Fibroblast of lung (primary cell): ENCODE results near the gene EIF2B5. TPM values are rescaled to one million over a fixed set of nuclear protein-coding genes. Genes with fewer than 3 reads are reported as not detected.

Experiments used
- DNase-seq, 2 donors: peaks; one replicate each; pipeline versions ENCODE4 v3.0.0 to v3.0.0-alpha.2; 2010; ENCODE audit warnings: low read depth in 2 of 2
- H2AFZ ChIP-seq: 2 replicates; pipeline ENCODE4 v1.5.1; 2012; ENCODE audit warnings: low read length, control low read depth, inconsistent platforms
- H3K27ac ChIP-seq: 2 replicates; pipeline ENCODE4 v1.5.1; 2011; ENCODE audit warnings: low read length, control low read depth; ENCODE audit not compliant: insufficient read depth
- H3K27me3 ChIP-seq: 2 replicates; pipeline ENCODE4 v1.5.1; 2011; ENCODE audit warnings: mild to moderate bottlenecking, low read length; ENCODE audit not compliant: control insufficient read depth, insufficient read depth
- H3K36me3 ChIP-seq: 2 replicates; pipeline ENCODE4 v1.5.1; 2011; ENCODE audit warnings: low read length; ENCODE audit not compliant: control insufficient read depth, insufficient read depth
- H3K4me1 ChIP-seq: 2 replicates; pipeline ENCODE4 v1.5.1; 2011; ENCODE audit warnings: low read length; ENCODE audit not compliant: control insufficient read depth, insufficient read depth; ENCODE audit errors: extremely low read depth
- H3K4me2 ChIP-seq: 2 replicates; pipeline ENCODE4 v1.5.1; 2011; ENCODE audit warnings: low read length, control low read depth; ENCODE audit not compliant: insufficient read depth; ENCODE audit errors: extremely low read depth
- H3K4me3 ChIP-seq, 4 experiments: fragments of 200-600 bp in 1 of 4; sonication (generic) in 1 of 4; replicated peaks in 1 of 4; 2 replicates each; pipeline ENCODE4 v1.5.1; 2011 to 2016; ENCODE audit warnings: low read length in 4 of 4, low read depth in 3 of 4, mild to moderate bottlenecking in 3 of 4, control low read depth in 2 of 4, inconsistent platforms in 1 of 4, mixed read lengths in 1 of 4; ENCODE audit not compliant: insufficient read depth in 1 of 4; ENCODE audit errors: control extremely low read depth in 1 of 4
- H3K79me2 ChIP-seq: 2 replicates; pipeline ENCODE4 v1.5.1; 2012; ENCODE audit warnings: mild to moderate bottlenecking, low read length, inconsistent platforms; ENCODE audit not compliant: control insufficient read depth, insufficient read depth
- H3K9ac ChIP-seq: 2 replicates; pipeline ENCODE4 v1.5.1; 2011; ENCODE audit warnings: mild to moderate bottlenecking, low read length, control low read depth; ENCODE audit not compliant: insufficient read depth
- H3K9me3 ChIP-seq: 2 replicates; pipeline ENCODE4 v1.5.1; 2012; ENCODE audit warnings: low read depth, low read length; ENCODE audit not compliant: control insufficient read depth, insufficient read depth
- H4K20me1 ChIP-seq: 2 replicates; pipeline ENCODE4 v1.5.1; 2011; ENCODE audit warnings: low read length; ENCODE audit not compliant: control insufficient read depth, insufficient read depth; ENCODE audit errors: extremely low read depth
- EZH2 ChIP-seq: IDR thresholded peaks from 2 replicates; pipeline ENCODE4 v1.5.1; 2012; ENCODE audit warnings: low read length, control low read depth, mild to moderate bottlenecking; ENCODE audit errors: missing control alignments
- polyA plus RNA-seq, 2 donors: library from polyadenylated mRNA; depleted of rRNA in 1 of 2; stranded (reverse) in 1 of 2; unstranded in 1 of 2; fragments of >200 nt; gene quantifications; 2 replicates each; pipeline ENCODE4 v1.2.1, GENCODE V29; 2011 to 2012; ENCODE audit warnings: missing spikeins in 1 of 2
- total RNA-seq: library from RNA; depleted of rRNA; stranded (reverse); fragments of >200 nt; gene quantifications from 2 replicates; pipeline ENCODE4 v1.2.1, GENCODE V29; 2014
- TF ChIP-seq, protein P1 (sequence below), 2 donors: IDR thresholded peaks in 1 of 2; conservative IDR thresholded peaks in 1 of 2; 1 replicate in 1 of 2; 2 replicates in 1 of 2; pipeline ENCODE4 v1.5.1; 2011 to 2012; ENCODE audit warnings: low read length in 2 of 2, control low read depth in 1 of 2, inconsistent platforms in 1 of 2, low read depth in 1 of 2, mild to moderate bottlenecking in 1 of 2

EIF2B5 gene
- total and polyA plus RNA-seq, 2 donors (not counting 1 experiment from before 2014, with no cell fraction given): 23.8 to 26.9 TPM

GRCh38 chr3:184188080-184188479, 52.9 kb downstream of the EIF2B5 start:
- no peak overlapping the region for H3K4me3 ChIP-seq
- peaks cover 10% of the 10 kb centered on the region for H3K4me1 ChIP-seq
- H4K20me1 ChIP-seq: no peaks in the 10 kb centered on the region
- no peak overlapping the region for H2AFZ ChIP-seq
- H3K36me3 ChIP-seq: peaks cover 20% of the 10 kb centered on the region
- H3K9me3 ChIP-seq: no peaks in the 10 kb centered on the region
- no peak overlapping the region for H3K4me2 ChIP-seq
- H3K79me2 ChIP-seq: peaks cover 33% of the 10 kb centered on the region
- TF ChIP-seq, protein P1, sequence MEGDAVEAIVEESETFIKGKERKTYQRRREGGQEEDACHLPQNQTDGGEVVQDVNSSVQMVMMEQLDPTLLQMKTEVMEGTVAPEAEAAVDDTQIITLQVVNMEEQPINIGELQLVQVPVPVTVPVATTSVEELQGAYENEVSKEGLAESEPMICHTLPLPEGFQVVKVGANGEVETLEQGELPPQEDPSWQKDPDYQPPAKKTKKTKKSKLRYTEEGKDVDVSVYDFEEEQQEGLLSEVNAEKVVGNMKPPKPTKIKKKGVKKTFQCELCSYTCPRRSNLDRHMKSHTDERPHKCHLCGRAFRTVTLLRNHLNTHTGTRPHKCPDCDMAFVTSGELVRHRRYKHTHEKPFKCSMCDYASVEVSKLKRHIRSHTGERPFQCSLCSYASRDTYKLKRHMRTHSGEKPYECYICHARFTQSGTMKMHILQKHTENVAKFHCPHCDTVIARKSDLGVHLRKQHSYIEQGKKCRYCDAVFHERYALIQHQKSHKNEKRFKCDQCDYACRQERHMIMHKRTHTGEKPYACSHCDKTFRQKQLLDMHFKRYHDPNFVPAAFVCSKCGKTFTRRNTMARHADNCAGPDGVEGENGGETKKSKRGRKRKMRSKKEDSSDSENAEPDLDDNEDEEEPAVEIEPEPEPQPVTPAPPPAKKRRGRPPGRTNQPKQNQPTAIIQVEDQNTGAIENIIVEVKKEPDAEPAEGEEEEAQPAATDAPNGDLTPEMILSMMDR (conservative IDR thresholded peaks at IDR 0.05 in 1 of 2, IDR thresholded peaks at IDR 0.05 in 1 of 2; ENCODE audit: low read depth in 1 of 2, low read length in 2 of 2): no peak
- no peak for TF ChIP-seq EZH2
- no peaks in the 10 kb centered on the region for H3K27me3 ChIP-seq
- DNase-seq: no peak
- no peak overlapping the region for H3K9ac ChIP-seq
- no peak overlapping the region for H3K27ac ChIP-seq

DNA sequence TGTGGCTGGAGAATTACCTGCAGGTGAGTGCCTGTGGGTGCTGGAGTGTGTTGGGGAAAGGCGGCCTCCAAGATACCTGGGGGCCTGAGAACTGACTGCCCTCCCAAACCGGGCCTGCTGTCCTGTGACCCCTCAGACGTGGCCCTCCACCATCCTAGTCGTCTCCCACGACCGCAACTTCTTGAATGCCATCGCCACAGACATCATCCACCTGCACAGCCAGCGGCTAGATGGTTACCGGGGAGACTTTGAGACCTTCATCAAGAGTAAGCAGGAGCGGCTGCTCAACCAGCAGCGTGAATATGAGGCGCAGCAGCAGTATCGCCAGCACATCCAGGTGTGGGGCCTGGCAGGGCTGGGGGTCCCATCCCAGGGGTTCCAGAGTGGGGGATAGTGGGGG, 54.3 kb downstream of the EIF2B5 start:
- no peaks in the 10 kb centered on the region for H3K27me3 ChIP-seq
- H3K4me2 ChIP-seq: no peak overlapping the region
- H3K9ac ChIP-seq: no peak overlapping the region
- no peak overlapping the region for H2AFZ ChIP-seq
- H3K36me3 ChIP-seq: peaks cover 25% of the 10 kb centered on the region
- H3K79me2 ChIP-seq: peaks cover 33% of the 10 kb centered on the region
- no peak for DNase-seq
- no peak overlapping the region for H3K27ac ChIP-seq
- H3K4me3 ChIP-seq: no peak overlapping the region
- no peaks in the 10 kb centered on the region for H3K9me3 ChIP-seq
- no peak for TF ChIP-seq EZH2
- TF ChIP-seq, protein P1 (conservative IDR thresholded peaks at IDR 0.05 in 1 of 2, IDR thresholded peaks at IDR 0.05 in 1 of 2; ENCODE audit: low read depth in 1 of 2, low read length in 2 of 2): no peak
- H3K4me1 ChIP-seq: peaks cover 10% of the 10 kb centered on the region
- no peaks in the 10 kb centered on the region for H4K20me1 ChIP-seq

- H4K20me1 ChIP-seq: no peaks in the 10 kb centered on the region
- no peak for DNase-seq
- H3K27me3 ChIP-seq: no peaks in the 10 kb centered on the region
- H3K4me2 ChIP-seq: no peak overlapping the region
- H2AFZ ChIP-seq: no peak overlapping the region
- H3K4me1 ChIP-seq: no peaks in the 10 kb centered on the region
- H3K79me2 ChIP-seq: peaks cover 14% of the 10 kb centered on the region
- H3K36me3 ChIP-seq: peaks cover 26% of the 10 kb centered on the region
- H3K4me3 ChIP-seq: no peak overlapping the region
- H3K9me3 ChIP-seq: no peaks in the 10 kb centered on the region
- no peak overlapping the region for H3K9ac ChIP-seq
- no peak overlapping the region for H3K27ac ChIP-seq
- TF ChIP-seq EZH2: no peak
- TF ChIP-seq, protein P1 (conservative IDR thresholded peaks at IDR 0.05 in 1 of 2, IDR thresholded peaks at IDR 0.05 in 1 of 2; ENCODE audit: low read depth in 1 of 2, low read length in 2 of 2): no peak
Observed at GRCh38 chr3:184192889-184193288, 57.7 kb downstream of the EIF2B5 start.
